B cell (primary cell): ENCODE data around the gene RELL2.

Source experiments
- EZH2 ChIP-seq: IDR thresholded peaks from 2 replicates; pipeline ENCODE4 v1.6.1; 2012; ENCODE audit warnings: borderline replicate concordance, low read depth, mild to moderate bottlenecking, moderate library complexity, low read length; ENCODE audit not compliant: insufficient read depth, poor library complexity, severe bottlenecking
- TF ChIP-seq, protein P1 (sequence below): fragments of 200-600 bp; IDR thresholded peaks from one replicate; pipeline ENCODE4 v1.8.0; 2022; ENCODE audit warnings: antibody characterized with exemption, mild to moderate bottlenecking

GRCh38 chr5:141623611-141624010 lies 13.2 kb upstream of the RELL2 start:
- TF ChIP-seq, protein P1, sequence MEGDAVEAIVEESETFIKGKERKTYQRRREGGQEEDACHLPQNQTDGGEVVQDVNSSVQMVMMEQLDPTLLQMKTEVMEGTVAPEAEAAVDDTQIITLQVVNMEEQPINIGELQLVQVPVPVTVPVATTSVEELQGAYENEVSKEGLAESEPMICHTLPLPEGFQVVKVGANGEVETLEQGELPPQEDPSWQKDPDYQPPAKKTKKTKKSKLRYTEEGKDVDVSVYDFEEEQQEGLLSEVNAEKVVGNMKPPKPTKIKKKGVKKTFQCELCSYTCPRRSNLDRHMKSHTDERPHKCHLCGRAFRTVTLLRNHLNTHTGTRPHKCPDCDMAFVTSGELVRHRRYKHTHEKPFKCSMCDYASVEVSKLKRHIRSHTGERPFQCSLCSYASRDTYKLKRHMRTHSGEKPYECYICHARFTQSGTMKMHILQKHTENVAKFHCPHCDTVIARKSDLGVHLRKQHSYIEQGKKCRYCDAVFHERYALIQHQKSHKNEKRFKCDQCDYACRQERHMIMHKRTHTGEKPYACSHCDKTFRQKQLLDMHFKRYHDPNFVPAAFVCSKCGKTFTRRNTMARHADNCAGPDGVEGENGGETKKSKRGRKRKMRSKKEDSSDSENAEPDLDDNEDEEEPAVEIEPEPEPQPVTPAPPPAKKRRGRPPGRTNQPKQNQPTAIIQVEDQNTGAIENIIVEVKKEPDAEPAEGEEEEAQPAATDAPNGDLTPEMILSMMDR: no peak
- no peak for TF ChIP-seq EZH2
